Endothelial cell of umbilical vein (primary cell): ENCODE results near the gene LIMK2. TPM values are rescaled to one million over a fixed set of nuclear protein-coding genes. Genes with fewer than 3 reads are reported as not detected.
"Not testable (repeated sequence)": the region's sequence is repeated elsewhere in the genome, so short reads cannot be mapped to it uniquely, and the experiment has no call there.

Experiments used
- BruUV-seq: library from RNA; stranded (reverse); fragments of 400-500 nt; replicated peaks from 2 replicates; lab custom pipeline; 2021; lab: Mats Ljungman, UMichigan
- CTCF ChIA-PET: fragments of 300-600, 350-600 bp; sonication (Branson Sonifier 250); formaldehyde crosslinking; loops from one replicate; lab custom pipeline; 2021; ENCODE audit warnings: antibody characterized with exemption, inconsistent platforms; lab: Charles Lee
- POLR2A ChIA-PET: fragments of 300-600, 350-600 bp; sonication (Branson Sonifier 250); formaldehyde crosslinking; loops from one replicate; lab custom pipeline; 2021; ENCODE audit warnings: antibody characterized with exemption, inconsistent platforms; lab: Charles Lee
- DNase-seq: peaks from one replicate; pipeline ENCODE4 v3.0.0-alpha.2; 2011; ENCODE audit warnings: low read depth, low spot score
- FAIRE-seq: peaks from 2 replicates; lab custom pipeline; 2011; peaks lifted over from hg19 to GRCh38; lab: Jason Lieb, UNC
- H2AFZ ChIP-seq: 2 replicates; pipeline ENCODE4 v1.6.0; 2012; ENCODE audit warnings: low read depth, low read length, control low read depth, inconsistent platforms
- H3K27ac ChIP-seq: 2 replicates; pipeline ENCODE4 v1.5.1; 2011; ENCODE audit warnings: low read depth, mild to moderate bottlenecking, control low read depth, low read length, moderate library complexity; ENCODE audit not compliant: insufficient read depth
- H3K27me3 ChIP-seq, 2 experiments: 2 replicates each; pipeline versions ENCODE4 v1.6.0 to v1.6.1; 2011; ENCODE audit warnings: low read length in 2 of 2, mixed read lengths in 1 of 2; ENCODE audit not compliant: control insufficient read depth in 2 of 2, insufficient read depth in 2 of 2
- H3K36me3 ChIP-seq, 2 experiments: 2 replicates in 1 of 2; 3 replicates in 1 of 2; pipeline ENCODE4 v1.5.1; 2011; ENCODE audit warnings: low read length in 2 of 2, mild to moderate bottlenecking in 1 of 2, moderate library complexity in 1 of 2; ENCODE audit not compliant: control insufficient read depth in 2 of 2, insufficient read depth in 2 of 2; ENCODE audit errors: extremely low read depth in 1 of 2
- H3K4me1 ChIP-seq: 3 replicates; pipeline ENCODE4 v1.5.1; 2011; ENCODE audit warnings: mild to moderate bottlenecking, low read length; ENCODE audit not compliant: control insufficient read depth, insufficient read depth; ENCODE audit errors: extremely low read depth
- H3K4me2 ChIP-seq: 2 replicates; pipeline ENCODE4 v1.6.1; 2011; ENCODE audit warnings: low read length, control low read depth, mixed read lengths; ENCODE audit not compliant: insufficient read depth
- H3K4me3 ChIP-seq, 3 experiments: fragments of 200-600 bp in 1 of 3; sonication (generic), shearing (Covaris generic) in 1 of 3; replicated peaks in 1 of 3; 2 replicates each; pipeline ENCODE4 v1.5.1; 2011 to 2016; ENCODE audit warnings: control low read depth in 3 of 3, low read length in 3 of 3, mild to moderate bottlenecking in 2 of 3, inconsistent platforms in 1 of 3, low read depth in 1 of 3, moderate library complexity in 1 of 3; ENCODE audit not compliant: insufficient read depth in 1 of 3
- H3K79me2 ChIP-seq: 2 replicates; pipeline ENCODE4 v1.6.0; 2012; ENCODE audit warnings: low read length, inconsistent platforms; ENCODE audit not compliant: control insufficient read depth, insufficient read depth
- H3K9ac ChIP-seq: replicated peaks from 2 replicates; pipeline ENCODE3; 2011; ENCODE audit warnings: low read length, control low read depth; ENCODE audit not compliant: insufficient read depth; ENCODE audit errors: extremely low read depth
- H3K9me1 ChIP-seq: replicated peaks from 3 replicates; pipeline ENCODE4 v1.6.0; 2011; ENCODE audit warnings: mild to moderate bottlenecking, low read length; ENCODE audit not compliant: control insufficient read depth, insufficient read depth; ENCODE audit errors: extremely low read depth
- H3K9me3 ChIP-seq: replicated peaks from 2 replicates; pipeline ENCODE4 v1.5.1; 2012; ENCODE audit warnings: low read length, inconsistent platforms; ENCODE audit not compliant: control insufficient read depth, insufficient read depth
- H4K20me1 ChIP-seq: replicated peaks from 2 replicates; pipeline ENCODE3; 2011; ENCODE audit warnings: mild to moderate bottlenecking, low read length; ENCODE audit not compliant: control insufficient read depth, insufficient read depth; ENCODE audit errors: extremely low read depth
- CTCF ChIP-seq, 2 donors: IDR thresholded peaks; 1 replicate in 1 of 2; 2 replicates in 1 of 2; pipeline ENCODE4 v1.5.1; 2011; ENCODE audit warnings: low read length in 2 of 2, mild to moderate bottlenecking in 2 of 2, moderate library complexity in 2 of 2, control low read depth in 1 of 2, inconsistent platforms in 1 of 2, low read depth in 1 of 2; ENCODE audit not compliant: insufficient read depth in 1 of 2; ENCODE audit errors: extremely low read depth in 1 of 2
- EZH2 ChIP-seq: IDR thresholded peaks from 2 replicates; pipeline ENCODE4 v1.6.1; 2012; ENCODE audit warnings: borderline replicate concordance, low read depth, mild to moderate bottlenecking, moderate library complexity, low read length, inconsistent platforms; ENCODE audit not compliant: severe bottlenecking
- FOS ChIP-seq: IDR thresholded peaks from 2 replicates; pipeline ENCODE4 v1.6.1; 2011; ENCODE audit warnings: mild to moderate bottlenecking, low read length, moderate library complexity, borderline replicate concordance; ENCODE audit not compliant: insufficient read depth
- GATA2 ChIP-seq: IDR thresholded peaks from 2 replicates; pipeline ENCODE4 v1.7.0; 2011; ENCODE audit warnings: low read depth, mild to moderate bottlenecking, moderate library complexity, mixed read lengths, low read length; ENCODE audit not compliant: insufficient read length, insufficient read depth
- JUN ChIP-seq: IDR thresholded peaks from 2 replicates; pipeline ENCODE4 v1.6.1; 2011; ENCODE audit warnings: borderline replicate concordance, low read depth; ENCODE audit not compliant: insufficient read length, insufficient read depth
- MAX ChIP-seq: IDR thresholded peaks from 2 replicates; pipeline ENCODE4 v1.6.1; 2011; ENCODE audit not compliant: insufficient read depth, insufficient read length
- MYC ChIP-seq: IDR thresholded peaks from one replicate; pipeline ENCODE4 v1.6.1; 2011; ENCODE audit warnings: mild to moderate bottlenecking, low read depth, low read length
- POLR2A ChIP-seq: IDR thresholded peaks from 2 replicates; pipeline ENCODE4 v1.6.1; 2012; ENCODE audit warnings: low read depth, mild to moderate bottlenecking, control low read depth, low read length
- POLR2AphosphoS5 ChIP-seq: IDR thresholded peaks from 2 replicates; pipeline ENCODE4 v1.6.1; 2012; ENCODE audit warnings: low read depth, mild to moderate bottlenecking, control low read depth, low read length, moderate library complexity; ENCODE audit not compliant: insufficient read depth
- dilution Hi-C: fragments of 300-500 bp; cut with MboI; formaldehyde crosslinking; loops from one replicate; pipeline ENCODE4 v1.15.0; 2019; ENCODE audit warnings: low sequenced_read_pairs; ENCODE audit not compliant: extremely low pct_ligation_motif_present
- intact Hi-C: fragments of 100-400 bp; cut with micrococcal nuclease; formaldehyde crosslinking; loops from one replicate; pipeline ENCODE4 v1.10.0; 2022
- polyA plus RNA-seq, 4 experiments: library from polyadenylated mRNA; depleted of rRNA in 3 of 4; stranded (reverse) in 3 of 4; unstranded in 1 of 4; fragments of >200 nt; gene quantifications; 2 replicates each; pipeline versions ENCODE4 v1.2.1 to v1.2.3, GENCODE V29; 2011 to 2012; ENCODE audit warnings: missing spikeins in 1 of 4
- total RNA-seq: library from RNA; stranded (reverse); gene quantifications from 2 replicates; pipeline ENCODE4 v1.2.3, GENCODE V29; 2021

The LIMK2 gene
- total and polyA plus RNA-seq, 2 donors (not counting 3 experiments of a cell fraction or from before 2014, with no cell fraction given) = 23.2 to 76.7 TPM

- FAIRE-seq, H4K20me1 ChIP-seq, H3K9ac ChIP-seq, DNase-seq, H2AFZ ChIP-seq, intact Hi-C loops, H3K36me3 ChIP-seq, H3K4me3 ChIP-seq, POLR2A ChIA-PET, H3K9me1 ChIP-seq, H3K27ac ChIP-seq, H3K4me2 ChIP-seq, dilution Hi-C loops, H3K27me3 ChIP-seq, H3K9me3 ChIP-seq, BruUV-seq: not testable (repeated sequence)
- peaks cover 54% of the 10 kb centered on the region for H3K79me2 ChIP-seq
- H3K4me1 ChIP-seq = peaks cover 45% of the 10 kb centered on the region
- CTCF ChIA-PET = interaction anchor here (2.2 to 14.3 kb wide), 2 partner anchors 10 to 27 kb away, joined by 9 to 169 read pairs; no protein-coding TSS in a partner anchor
These were observed 33.9 kb downstream of the LIMK2 start for GRCh38 chr22:31245998-31246397.

GRCh38 chr22:31246687-31247086 is 34.6 kb downstream of the LIMK2 start:
- intact Hi-C loops = no loop called here
- H3K4me2 ChIP-seq = no peak overlapping the region
- peaks cover 4% of the 10 kb centered on the region in 2 experiments for H3K36me3 ChIP-seq
- no TSS peak for BruUV-seq
- no peak overlapping the region for H2AFZ ChIP-seq
- ChIA-PET CTCF (interaction anchor here (1.7 to 14.3 kb wide), 3 partner anchors 10 to 35 kb away, joined by 5 to 169 read pairs (median 9); partner anchors contain the start of gene LIMK2), POLR2A (no interaction called here)
- no peak for TF ChIP-seq MAX
- no peak for TF ChIP-seq FOS
- TF ChIP-seq EZH2 = no peak
- TF ChIP-seq GATA2 = no peak
- TF ChIP-seq POLR2A = no peak
- TF ChIP-seq JUN = no peak
- TF ChIP-seq CTCF (IDR thresholded peaks at IDR 0.05; ENCODE audit: extremely low read depth in 1 of 2, insufficient read depth in 1 of 2, low read depth in 1 of 2, low read length in 2 of 2) = no peak
- TF ChIP-seq MYC = no peak
- TF ChIP-seq POLR2AphosphoS5 = no peak
- H3K4me1 ChIP-seq = peaks cover 38% of the 10 kb centered on the region
- H3K9me3 ChIP-seq = no peaks in the 10 kb centered on the region
- dilution Hi-C loops = no loop called here
- H3K27me3 ChIP-seq = no peaks in the 10 kb centered on the region
- H3K27ac ChIP-seq = no peak overlapping the region
- H3K4me3 ChIP-seq = no peak overlapping the region
- H3K9ac ChIP-seq = no peak overlapping the region
- no peaks in the 10 kb centered on the region for H4K20me1 ChIP-seq
- H3K79me2 ChIP-seq = peaks cover 55% of the 10 kb centered on the region
- H3K9me1 ChIP-seq = no peaks in the 10 kb centered on the region
- FAIRE-seq = no peak
- DNase-seq = no peak
